Ishikawa (cell line): ENCODE measurements around the gene TEDC2.

Experiments used
- EP300 ChIP-seq: IDR thresholded peaks from 2 replicates; pipeline ENCODE4 v1.6.1; 2012; ENCODE audit warnings: borderline replicate concordance
- MAX ChIP-seq: IDR thresholded peaks from 2 replicates; pipeline ENCODE4 v1.6.1; 2012
- TAF1 ChIP-seq: IDR thresholded peaks from 2 replicates; pipeline ENCODE4 v1.6.1; 2012; ENCODE audit warnings: low read depth, mild to moderate bottlenecking
- TEAD4 ChIP-seq: IDR thresholded peaks from 2 replicates; pipeline ENCODE4 v1.6.1; 2012

- TF ChIP-seq EP300 (no peak), TAF1 (no peak), MAX (no peak), TEAD4 (no peak)
Measured at GRCh38 chr16:2481676-2482075, 21.8 kb downstream of the TEDC2 start.
